Fibroblast of skin of left biceps (primary cell): ENCODE results near the gene MAPK4.
"Not testable (repeated sequence)": the region's sequence is repeated elsewhere in the genome, so short reads cannot be mapped to it uniquely, and the experiment has no call there.

Experiments used
- DNase-seq, 2 experiments: peaks; one replicate each; pipeline ENCODE4 v3.0.0-alpha.2; 2013; ENCODE audit warnings: low read depth in 2 of 2

Gene MAPK4

DNA sequence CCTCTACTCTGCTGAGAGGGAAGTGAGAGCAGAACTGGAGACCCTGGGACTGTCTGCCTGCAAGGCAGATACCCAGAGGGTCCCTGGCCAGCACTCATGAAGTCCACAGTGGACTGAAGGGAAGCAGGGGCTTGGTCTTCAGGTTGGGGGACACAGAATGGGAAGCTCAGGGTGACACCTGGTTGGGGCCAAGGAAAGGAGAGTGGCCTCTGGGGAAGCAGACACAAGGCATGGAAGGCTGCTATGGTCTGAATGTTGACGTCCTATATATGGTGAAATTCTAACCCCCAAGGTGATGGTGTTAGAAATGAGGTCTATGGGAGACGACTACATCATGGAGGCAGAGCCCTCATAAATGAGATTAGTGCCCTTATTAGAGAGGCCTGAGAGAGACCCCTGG is 190.7 kb downstream of the MAPK4 start:
- DNase-seq, result no peak

GRCh38 chr18:50751490-50751889 is 191.6 kb downstream of the MAPK4 start:
- no peak for DNase-seq

DNA sequence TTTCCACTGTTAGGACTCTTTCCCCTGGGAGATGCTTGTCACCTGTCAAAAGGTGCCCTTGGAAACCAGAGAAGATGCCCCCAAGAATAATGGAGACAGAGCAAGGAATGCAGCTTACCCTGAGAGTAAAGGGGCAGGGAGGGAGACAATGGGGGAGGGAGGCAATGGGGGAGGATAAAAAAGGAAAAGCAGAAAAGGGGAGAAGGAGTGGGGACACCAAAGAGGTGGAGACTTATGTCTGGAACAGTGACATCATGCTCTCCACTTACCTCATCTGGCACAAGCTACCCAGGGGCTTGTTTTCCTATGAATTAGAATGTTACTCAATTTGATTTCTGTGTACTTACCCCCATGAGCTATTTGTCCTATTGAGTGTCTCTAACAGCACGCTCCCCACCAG is 192.1 kb downstream of the MAPK4 start:
- no peak for DNase-seq

DNA sequence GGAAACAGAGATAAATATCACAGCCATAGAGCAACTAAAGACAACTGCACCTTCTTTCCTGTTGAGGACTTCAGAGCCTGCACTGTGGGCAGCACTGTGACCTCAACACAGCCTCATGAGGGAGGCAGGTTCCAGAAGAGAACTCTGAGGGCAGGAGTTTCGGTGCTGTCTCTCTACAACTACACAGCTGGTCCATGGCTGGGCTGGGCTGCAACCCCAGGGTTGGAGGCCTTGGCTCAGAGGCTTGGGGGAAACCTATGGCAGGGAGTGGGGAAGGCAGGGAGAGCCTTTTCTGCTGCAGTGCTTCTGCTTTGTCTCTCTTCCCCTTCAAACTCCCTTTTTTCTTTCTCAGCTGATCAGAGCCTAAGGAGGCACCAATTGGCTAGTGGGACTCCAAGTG is 193.4 kb downstream of the MAPK4 start:
- no peak for DNase-seq

- DNase-seq, result no peak
Observed at GRCh38 chr18:50754297-50754696, 194.4 kb downstream of the MAPK4 start.

GRCh38 chr18:50757358-50757757 is 197.5 kb downstream of the MAPK4 start:
- DNase-seq, result no peak

GRCh38 chr18:50769463-50769862 is 209.6 kb downstream of the MAPK4 start:
- no peak for DNase-seq

GRCh38 chr18:50775207-50775606 is 215.3 kb downstream of the MAPK4 start:
- no peak for DNase-seq

GRCh38 chr18:50775726-50776125 is 215.8 kb downstream of the MAPK4 start:
- no peak for DNase-seq

GRCh38 chr18:50776383-50776782 is 216.5 kb downstream of the MAPK4 start:
- DNase-seq, result no peak

GRCh38 chr18:50779021-50779420 is 219.1 kb downstream of the MAPK4 start:
- not testable (repeated sequence) for DNase-seq
